Measurements from ENCODE around the gene WNT10A. TPM values are rescaled to one million over a fixed set of nuclear protein-coding genes. Genes with fewer than 3 reads are reported as not detected.

WNT10A gene
- total and polyA plus RNA-seq, 2 donors (not counting 1 experiment from before 2014, with no cell fraction given): 15.2 to 36.6 TPM

DNA sequence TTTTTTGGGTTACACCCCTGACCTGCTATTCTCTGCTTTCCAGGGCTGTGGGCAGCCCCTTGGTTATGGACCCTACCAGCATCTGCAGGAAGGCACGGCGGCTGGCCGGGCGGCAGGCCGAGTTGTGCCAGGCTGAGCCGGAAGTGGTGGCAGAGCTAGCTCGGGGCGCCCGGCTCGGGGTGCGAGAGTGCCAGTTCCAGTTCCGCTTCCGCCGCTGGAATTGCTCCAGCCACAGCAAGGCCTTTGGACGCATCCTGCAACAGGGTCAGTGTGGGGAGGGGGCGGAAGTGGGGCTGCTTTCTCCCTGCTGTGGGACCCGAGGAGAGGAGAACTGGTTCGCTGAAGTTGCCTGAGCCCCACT lies 9.7 kb upstream of the WNT10A start:
- H4K20me1 ChIP-seq (ENCODE audit: control insufficient read depth, insufficient read depth, low read length, poor library complexity, severe bottlenecking): no peaks in the 10 kb centered on the region
- no peak for DNase-seq
- no peaks in the 10 kb centered on the region for H3K79me2 ChIP-seq (ENCODE audit: control insufficient read depth, insufficient read depth, low read length)
- CTCF ChIA-PET: interaction anchor here (1.0 to 23.0 kb wide), 4 partner anchors 15 to 109 kb away, joined by 3 to 1627 read pairs (median 8); no protein-coding TSS in a partner anchor
- POLR2A ChIA-PET: interaction anchor here (0.8 to 2.5 kb wide), 3 partner anchors 10 to 27 kb away, joined by 3 to 8 read pairs (median 4); partner anchors contain the start of gene WNT6
- H3K4me1 ChIP-seq (ENCODE audit: control insufficient read depth in 2 of 2, insufficient read depth in 2 of 2, low read length in 2 of 2): peaks cover 31 to 32% of the 10 kb centered on the region in 2 donors
- H3K4me1 Mint-ChIP-seq: peaks cover 36% of the 10 kb centered on the region
- H3K27ac ChIP-seq (ENCODE audit: low read length in 2 of 2): no peak overlapping the region
- H2AFZ ChIP-seq (ENCODE audit: insufficient read depth, low read depth, low read length, poor library complexity, severe bottlenecking): peak overlapping the region; percentile 80
- WGBS (ENCODE audit: insufficient coverage): under 1% methylated on average over 17 of the region's 18 CpGs
- ATAC-seq (ENCODE audit: low read depth): peak; percentile 7
- TF ChIP-seq EZH2 (IDR thresholded peaks at IDR 0.05; ENCODE audit: borderline replicate concordance, insufficient read depth, low read depth, low read length, poor library complexity, severe bottlenecking) (no peak), CTCF (IDR thresholded peaks at IDR 0.05) (no peak)
- peak overlapping the region; percentile 92 for H3K4me3 Mint-ChIP-seq
- peak overlapping the region in 4 of 5 experiments; percentile 45 to 65 (median 58) for H3K4me3 ChIP-seq (ENCODE audit: control extremely low read depth in 1 of 5, extremely low read depth in 1 of 5, insufficient read depth in 1 of 5, low read depth in 2 of 5, low read length in 4 of 5)
- no peaks in the 10 kb centered on the region for H3K9me3 Mint-ChIP-seq (ENCODE audit: insufficient read depth)
- H3K27ac Mint-ChIP-seq: no peak overlapping the region
- H3K4me2 ChIP-seq (replicated peaks; ENCODE audit: low read depth, low read length, poor library complexity, severe bottlenecking): peak overlapping the region; percentile 97
- peaks cover 0 to 52% (median 16%) of the 10 kb centered on the region in 4 experiments for H3K27me3 ChIP-seq (replicated peaks in 1 of 4; ENCODE audit: control extremely low read depth in 1 of 4, control insufficient read depth in 3 of 4, insufficient read depth in 4 of 4, low read length in 3 of 4)
- H3K9ac ChIP-seq (ENCODE audit: low read length): peak overlapping the region; percentile 71
- H3K9me3 ChIP-seq (ENCODE audit: control extremely low read depth in 1 of 3, control insufficient read depth in 2 of 3, insufficient read depth in 1 of 3, low read length in 2 of 3): no peaks in the 10 kb centered on the region
- H3K36me3 ChIP-seq (replicated peaks in 1 of 2; ENCODE audit: control extremely low read depth in 1 of 2, control insufficient read depth in 1 of 2, extremely low read depth in 1 of 2, insufficient read depth in 2 of 2, low read length in 1 of 2): no peaks in the 10 kb centered on the region
- intact Hi-C loops (cut with micrococcal nuclease): loop anchor here (10.0 kb wide), 1 partner anchor 156 kb away; the partner anchor contains the start of gene TTLL4
- peaks cover 34% of the 10 kb centered on the region for H3K27me3 Mint-ChIP-seq
